ENCODE data around the gene ZNF774.

Gene ZNF774

DNA sequence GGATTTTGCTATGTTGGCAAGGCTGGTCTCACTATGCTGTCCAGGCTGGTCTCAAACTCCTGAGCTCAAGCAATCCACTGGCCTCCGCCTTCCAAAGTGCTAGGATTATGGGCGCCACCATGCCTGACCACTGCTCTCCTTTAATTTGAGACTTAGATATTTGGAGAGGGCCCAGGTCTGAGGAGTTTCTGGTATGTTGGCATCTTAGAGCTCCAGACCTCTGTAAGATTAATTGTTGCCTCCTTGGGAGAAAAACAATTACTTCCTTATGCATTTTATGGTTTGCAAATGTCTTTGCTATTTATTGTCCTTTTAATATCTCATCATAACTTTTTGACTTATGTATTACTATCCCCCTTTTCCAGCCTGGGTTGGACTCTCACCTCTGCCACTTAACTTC is 2.9 kb downstream of the ZNF774 start:
- FAIRE-seq (no peak), DNase-seq (ENCODE audit: insufficient read length, low spot score) (no peak)
- TF ChIP-seq, protein P1, sequence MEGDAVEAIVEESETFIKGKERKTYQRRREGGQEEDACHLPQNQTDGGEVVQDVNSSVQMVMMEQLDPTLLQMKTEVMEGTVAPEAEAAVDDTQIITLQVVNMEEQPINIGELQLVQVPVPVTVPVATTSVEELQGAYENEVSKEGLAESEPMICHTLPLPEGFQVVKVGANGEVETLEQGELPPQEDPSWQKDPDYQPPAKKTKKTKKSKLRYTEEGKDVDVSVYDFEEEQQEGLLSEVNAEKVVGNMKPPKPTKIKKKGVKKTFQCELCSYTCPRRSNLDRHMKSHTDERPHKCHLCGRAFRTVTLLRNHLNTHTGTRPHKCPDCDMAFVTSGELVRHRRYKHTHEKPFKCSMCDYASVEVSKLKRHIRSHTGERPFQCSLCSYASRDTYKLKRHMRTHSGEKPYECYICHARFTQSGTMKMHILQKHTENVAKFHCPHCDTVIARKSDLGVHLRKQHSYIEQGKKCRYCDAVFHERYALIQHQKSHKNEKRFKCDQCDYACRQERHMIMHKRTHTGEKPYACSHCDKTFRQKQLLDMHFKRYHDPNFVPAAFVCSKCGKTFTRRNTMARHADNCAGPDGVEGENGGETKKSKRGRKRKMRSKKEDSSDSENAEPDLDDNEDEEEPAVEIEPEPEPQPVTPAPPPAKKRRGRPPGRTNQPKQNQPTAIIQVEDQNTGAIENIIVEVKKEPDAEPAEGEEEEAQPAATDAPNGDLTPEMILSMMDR (IDR thresholded peaks at IDR 0.05; ENCODE audit: insufficient read depth, missing control alignments) = no peak

DNA sequence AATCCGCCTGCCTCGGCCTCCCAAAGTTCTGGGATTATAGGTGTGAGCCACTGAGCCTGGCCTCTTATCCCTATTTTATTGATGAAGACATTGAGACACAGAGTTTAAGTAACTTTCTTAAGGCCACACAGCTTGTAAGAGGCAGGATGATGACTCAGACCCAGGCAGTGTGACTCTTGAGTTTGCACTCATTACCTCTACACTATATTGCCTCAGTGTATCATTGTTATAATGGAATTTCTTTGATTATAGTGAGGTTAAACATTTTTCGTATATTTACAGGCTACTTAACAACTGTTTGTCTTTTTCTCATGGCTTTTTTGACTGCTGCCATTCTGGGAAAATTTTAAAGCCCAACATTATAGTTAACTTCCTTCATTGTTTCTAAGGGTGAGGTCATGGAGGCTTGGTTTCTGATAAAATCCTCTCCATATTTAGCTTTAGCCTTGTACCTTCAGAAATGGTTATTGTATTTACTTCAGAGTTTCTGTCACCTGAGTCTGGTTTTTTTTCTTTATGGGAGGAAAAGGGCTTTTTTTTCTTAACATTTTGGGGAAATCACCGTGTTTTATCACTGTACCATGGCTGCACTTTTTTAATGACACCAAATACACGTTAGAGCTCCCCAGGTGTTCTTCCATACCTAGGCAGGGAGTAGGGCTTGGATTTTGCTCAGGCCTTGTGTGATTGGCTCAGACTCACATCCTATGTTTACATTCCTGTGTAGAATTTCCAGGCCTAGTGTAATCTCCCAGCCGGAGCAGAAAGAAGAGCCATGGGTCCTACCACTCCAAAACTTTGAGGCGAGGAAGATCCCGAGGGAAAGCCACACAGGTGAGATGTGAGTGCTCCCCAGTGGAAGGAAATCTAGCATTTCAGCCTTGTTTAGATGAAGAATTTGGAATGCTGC is 6.3 kb downstream of the ZNF774 start:
- TF ChIP-seq, protein P1 (IDR thresholded peaks at IDR 0.05; ENCODE audit: insufficient read depth, missing control alignments) = no peak
- FAIRE-seq = no peak
- no peak for DNase-seq (ENCODE audit: insufficient read length, low spot score)

GRCh38 chr15:90360746-90361145 is 8.7 kb downstream of the ZNF774 start:
- no peak for FAIRE-seq
- DNase-seq (ENCODE audit: insufficient read length, low spot score) = no peak
- TF ChIP-seq, protein P1 (IDR thresholded peaks at IDR 0.05; ENCODE audit: insufficient read depth, missing control alignments) = no peak

- no peak for DNase-seq (ENCODE audit: insufficient read length, low spot score)
- FAIRE-seq = no peak
- TF ChIP-seq, protein P1 (IDR thresholded peaks at IDR 0.05; ENCODE audit: insufficient read depth, missing control alignments) = no peak
Measured at GRCh38 chr15:90362936-90363212, 10.8 kb downstream of the ZNF774 start.

- DNase-seq (ENCODE audit: insufficient read length, low spot score) (no peak), FAIRE-seq (no peak)
- TF ChIP-seq, protein P1 (IDR thresholded peaks at IDR 0.05; ENCODE audit: insufficient read depth, missing control alignments) = no peak
Measured at GRCh38 chr15:90364251-90364650, 12.2 kb downstream of the ZNF774 start.

- TF ChIP-seq, protein P1 (IDR thresholded peaks at IDR 0.05; ENCODE audit: insufficient read depth, missing control alignments) = no peak
- FAIRE-seq (no peak), DNase-seq (ENCODE audit: insufficient read length, low spot score) (no peak)
Measured at GRCh38 chr15:90365414-90366055, 13.5 kb downstream of the ZNF774 start.

GRCh38 chr15:90367576-90367975 is 15.5 kb downstream of the ZNF774 start:
- no peak for DNase-seq (ENCODE audit: insufficient read length, low spot score)
- no peak for FAIRE-seq
- TF ChIP-seq, protein P1 (IDR thresholded peaks at IDR 0.05; ENCODE audit: insufficient read depth, missing control alignments) = no peak

Data from D721Med (cell line).